H1 (cell line): ENCODE data around the gene LCOR. TPM values are rescaled to one million over a fixed set of nuclear protein-coding genes. Genes with fewer than 3 reads are reported as not detected.
A peak's percentile ranks its signal among the peaks of the same experiment; 100 is the strongest.

Experiments used
- CTCF ChIA-PET: fragments of 300-600 bp; sonication (Branson Sonifier 250); formaldehyde crosslinking; loops from one replicate; lab custom pipeline; 2021; ENCODE audit not compliant: partially characterized antibody; lab: Charles Lee
- POLR2A ChIA-PET: fragments of 300-600 bp; sonication (Branson Sonifier 250); formaldehyde crosslinking; loops from one replicate; lab custom pipeline; 2021; ENCODE audit warnings: inconsistent platforms; ENCODE audit not compliant: partially characterized antibody; lab: Charles Lee
- DNase-seq, 2 experiments: peaks; one replicate each; pipeline versions ENCODE4 v3.0.0 to v3.0.0-alpha.2; 2010 to 2022; ENCODE audit warnings: low spot score in 2 of 2, low read depth in 1 of 2, mixed read lengths in 1 of 2
- FAIRE-seq: peaks from 2 replicates; lab custom pipeline; 2011; peaks lifted over from hg19 to GRCh38; lab: Jason Lieb, UNC
- H2AFZ ChIP-seq: 2 replicates; pipeline ENCODE4 v1.8.1; 2012; ENCODE audit warnings: low read length, inconsistent platforms
- H2AK5ac ChIP-seq: 2 replicates; pipeline ENCODE4 v1.6.1; 2013; ENCODE audit warnings: low read depth, low read length
- H2BK120ac ChIP-seq: replicated peaks from 2 replicates; pipeline ENCODE3; 2013; ENCODE audit warnings: low read depth, low read length, inconsistent platforms
- H2BK12ac ChIP-seq: 2 replicates; pipeline ENCODE4 v1.6.1; 2013; ENCODE audit warnings: low read depth, low read length
- H2BK15ac ChIP-seq: 2 replicates; pipeline ENCODE4 v1.6.1; 2013; ENCODE audit warnings: low read length
- H2BK20ac ChIP-seq: 2 replicates; pipeline ENCODE4 v1.6.1; 2013; ENCODE audit warnings: low read length
- H2BK5ac ChIP-seq: 2 replicates; pipeline ENCODE4 v1.6.1; 2013; ENCODE audit warnings: low read depth, low read length
- H3K14ac ChIP-seq: 2 replicates; pipeline ENCODE4 v1.6.1; 2013; ENCODE audit warnings: inconsistent platforms; ENCODE audit not compliant: insufficient read length
- H3K18ac ChIP-seq: 2 replicates; pipeline ENCODE4 v1.6.1; 2013; ENCODE audit warnings: low read length; ENCODE audit errors: extremely low read depth
- H3K23ac ChIP-seq: 2 replicates; pipeline ENCODE4 v1.6.1; 2013; ENCODE audit warnings: inconsistent platforms; ENCODE audit not compliant: insufficient read length
- H3K23me2 ChIP-seq: 2 replicates; pipeline ENCODE4 v1.6.1; 2013; ENCODE audit warnings: low read depth, low read length
- H3K27ac ChIP-seq: 2 replicates; pipeline ENCODE4 v1.6.1; 2011; ENCODE audit warnings: low read depth, low read length, inconsistent platforms
- H3K27me3 ChIP-seq, 4 experiments: replicated peaks in 1 of 4; 1 replicate in 1 of 4; 2 replicates in 3 of 4; pipeline versions ENCODE4 v1.6.1 to v1.8.1; 2011 to 2013; ENCODE audit warnings: low read length in 3 of 4, mild to moderate bottlenecking in 3 of 4, inconsistent platforms in 2 of 4, mixed read lengths in 2 of 4, moderate library complexity in 1 of 4; ENCODE audit not compliant: control insufficient read depth in 3 of 4, insufficient read depth in 3 of 4; ENCODE audit errors: extremely low read depth in 1 of 4
- H3K36me3 ChIP-seq, 4 experiments: 2 replicates each; pipeline versions ENCODE4 v1.6.1 to v1.8.1; 2011 to 2013; ENCODE audit warnings: mild to moderate bottlenecking in 4 of 4, low read length in 3 of 4, moderate library complexity in 2 of 4, control low read depth in 1 of 4, inconsistent platforms in 1 of 4; ENCODE audit not compliant: insufficient read depth in 4 of 4, control insufficient read depth in 2 of 4
- H3K4ac ChIP-seq: replicated peaks from 2 replicates; pipeline ENCODE3; 2013; ENCODE audit warnings: low read length, low read depth, mixed read lengths, inconsistent platforms; ENCODE audit not compliant: insufficient read length
- H3K4me1 ChIP-seq, 4 experiments: replicated peaks in 1 of 4; 1 replicate in 1 of 4; 2 replicates in 3 of 4; pipeline versions ENCODE4 v1.6.1 to v1.8.1; 2011 to 2013; ENCODE audit warnings: low read length in 3 of 4, inconsistent platforms in 2 of 4, mixed read lengths in 1 of 4; ENCODE audit not compliant: insufficient read depth in 4 of 4, control insufficient read depth in 3 of 4
- H3K4me2 ChIP-seq, 2 experiments: 2 replicates each; pipeline versions ENCODE4 v1.6.1 to v1.8.1; 2011 to 2013; ENCODE audit warnings: low read depth in 2 of 2, low read length in 2 of 2, control low read depth in 1 of 2, inconsistent platforms in 1 of 2, mild to moderate bottlenecking in 1 of 2; ENCODE audit not compliant: insufficient read depth in 1 of 2
- H3K4me3 ChIP-seq, 4 experiments: fragments of 200-600, 300-600 bp in 1 of 4; sonication (generic), shearing (Covaris generic), sonication (Bioruptor Twin) in 1 of 4; 2 replicates each; pipeline versions ENCODE4 v1.5.1 to v1.8.1; 2011 to 2016; ENCODE audit warnings: low read length in 4 of 4, low read depth in 3 of 4, control low read depth in 2 of 4, inconsistent platforms in 2 of 4, mild to moderate bottlenecking in 2 of 4, mixed read lengths in 1 of 4, moderate library complexity in 1 of 4; ENCODE audit not compliant: insufficient read depth in 2 of 4; ENCODE audit errors: extremely low read depth in 1 of 4
- H3K56ac ChIP-seq: replicated peaks from 2 replicates; pipeline ENCODE3; 2013; ENCODE audit warnings: low read depth, mild to moderate bottlenecking, mixed read lengths, low read length, inconsistent platforms; ENCODE audit not compliant: insufficient read length
- H3K79me1 ChIP-seq: 2 replicates; pipeline ENCODE4 v1.6.1; 2013; ENCODE audit warnings: low read depth, low read length, control low read depth
- H3K79me2 ChIP-seq, 2 experiments: 2 replicates each; pipeline versions ENCODE4 v1.6.1 to v1.8.1; 2012 to 2013; ENCODE audit warnings: low read length in 2 of 2, mild to moderate bottlenecking in 2 of 2, inconsistent platforms in 1 of 2; ENCODE audit not compliant: insufficient read depth in 2 of 2, control insufficient read depth in 1 of 2
- H3K9ac ChIP-seq, 4 experiments: replicated peaks in 1 of 4; 1 replicate in 1 of 4; 2 replicates in 3 of 4; pipeline versions ENCODE4 v1.6.1 to v1.8.1; 2011 to 2013; ENCODE audit warnings: low read depth in 3 of 4, low read length in 3 of 4, control low read depth in 2 of 4, mild to moderate bottlenecking in 2 of 4, moderate library complexity in 2 of 4, inconsistent platforms in 1 of 4; ENCODE audit errors: extremely low read depth in 1 of 4
- H3K9me3 ChIP-seq, 2 experiments: 2 replicates each; pipeline versions ENCODE4 v1.6.1 to v1.8.1; 2012 to 2013; ENCODE audit warnings: mild to moderate bottlenecking in 2 of 2, moderate library complexity in 2 of 2, control low read depth in 1 of 2, inconsistent platforms in 1 of 2, low read depth in 1 of 2, low read length in 1 of 2, mixed read lengths in 1 of 2; ENCODE audit not compliant: insufficient read depth in 2 of 2
- H4K20me1 ChIP-seq, 2 experiments: replicated peaks in 1 of 2; 2 replicates each; pipeline versions ENCODE3 to v1.8.1; 2011 to 2013; ENCODE audit warnings: inconsistent platforms in 2 of 2, low read length in 2 of 2, mild to moderate bottlenecking in 1 of 2; ENCODE audit not compliant: insufficient read depth in 2 of 2, control insufficient read depth in 1 of 2
- H4K5ac ChIP-seq: 2 replicates; pipeline ENCODE4 v1.6.1; 2013; ENCODE audit warnings: low read length, low read depth, mixed read lengths, inconsistent platforms; ENCODE audit not compliant: insufficient read length
- H4K8ac ChIP-seq: 2 replicates; pipeline ENCODE4 v1.8.0; 2013; ENCODE audit warnings: mild to moderate bottlenecking, moderate library complexity, low read length, inconsistent platforms; ENCODE audit not compliant: insufficient read depth; ENCODE audit errors: extremely low read depth
- H4K91ac ChIP-seq: replicated peaks from 2 replicates; pipeline ENCODE3; 2013; ENCODE audit warnings: low read length, mixed read lengths, inconsistent platforms; ENCODE audit not compliant: insufficient read length
- BCL11A ChIP-seq, 2 experiments: IDR thresholded peaks; one replicate each; pipeline ENCODE4 v1.6.1; 2011; ENCODE audit warnings: low read depth in 2 of 2, low read length in 2 of 2, mild to moderate bottlenecking in 2 of 2
- CTBP2 ChIP-seq: IDR thresholded peaks from 2 replicates; pipeline ENCODE4 v1.7.0; 2011; ENCODE audit warnings: borderline replicate concordance, mild to moderate bottlenecking, moderate library complexity, mixed read lengths, low read length; ENCODE audit not compliant: insufficient read depth, insufficient read length
- CTCF ChIP-seq, 3 experiments: IDR thresholded peaks; 1 replicate in 2 of 3; 2 replicates in 1 of 3; pipeline versions ENCODE4 v1.5.1 to v1.6.1; 2011; ENCODE audit warnings: low read length in 3 of 3, mild to moderate bottlenecking in 3 of 3, inconsistent platforms in 2 of 3, low read depth in 1 of 3, moderate library complexity in 1 of 3; ENCODE audit not compliant: insufficient read depth in 1 of 3; ENCODE audit errors: control extremely low read depth in 1 of 3
- EGR1 ChIP-seq: IDR thresholded peaks from 2 replicates; pipeline ENCODE4 v1.6.1; 2011; ENCODE audit warnings: low read depth, low read length, borderline replicate concordance
- NANOG ChIP-seq: IDR thresholded peaks from 2 replicates; pipeline ENCODE4 v1.6.1; 2011; ENCODE audit warnings: low read length, low read depth, mild to moderate bottlenecking, inconsistent platforms; ENCODE audit not compliant: insufficient read depth, poor library complexity, severe bottlenecking
- POLR2AphosphoS5 ChIP-seq: IDR thresholded peaks from 2 replicates; pipeline ENCODE4 v1.6.1; 2011; ENCODE audit warnings: low read depth, low read length
- RAD21 ChIP-seq, 2 experiments: IDR thresholded peaks in 1 of 2; conservative IDR thresholded peaks in 1 of 2; 2 replicates each; pipeline ENCODE4 v1.6.1; 2011; ENCODE audit warnings: low read depth in 2 of 2, low read length in 2 of 2, improper control_type of control experiment in 1 of 2, inconsistent platforms in 1 of 2, mild to moderate bottlenecking in 1 of 2, moderate library complexity in 1 of 2
- WGBS, 2 experiments: shearing (Covaris generic) in 1 of 2; methylation state at CpG; one replicate each; pipeline versions ENCODE4 v1.1.6 to v1.1.7; 2013 to 2015; ENCODE audit warnings: low lambda C conversion rate in 2 of 2, mixed read lengths in 2 of 2, inconsistent platforms in 1 of 2, low coverage in 1 of 2, missing lambda C conversion rate in 1 of 2; ENCODE audit not compliant: insufficient replicate concordance in 2 of 2, insufficient coverage in 1 of 2, insufficient read length in 1 of 2; ENCODE audit errors: extremely low coverage in 1 of 2, missing lambda C conversion rate in 1 of 2; 5-methylcytosine and 5-hydroxymethylcytosine counted together
- polyA plus RNA-seq, 7 experiments: library from polyadenylated mRNA; depleted of rRNA in 3 of 7; stranded (reverse) in 5 of 7; unstranded in 2 of 7; fragments of >200 nt in 5 of 7; fragments of 200-250 nt in 2 of 7; gene quantifications; 1 replicate in 5 of 7; 2 replicates in 1 of 7; 4 replicates in 1 of 7; pipeline versions ENCODE4 v1.2.1 to v1.2.3, GENCODE V29; 2011 to 2013; ENCODE audit warnings: missing spikeins in 2 of 7, mixed read lengths in 2 of 7
- total RNA-seq: library from RNA; stranded (reverse); fragmentation: NEBNext Ultra II Directional; extraction: Animal tissue kit (Norgen Biotek cat#: 25700); gene quantifications from 2 replicates; pipeline ENCODE4 v1.2.1, GENCODE V29; 2021

The LCOR gene
- total and polyA plus RNA-seq, 2 of the 8 experiments (the other 6 are each of a cell fraction or from before 2014, with no cell fraction given): 4.7 to 25.5 TPM

GRCh38 chr10:96789571-96790108 is 42.5 kb upstream of the LCOR start:
- Histone ChIP-seq H3K4ac (no peak overlapping the region), H2AK5ac (no peak overlapping the region), H4K91ac (no peak overlapping the region), H3K9me3 (0 out of 4 replicates have a peak, but pooled peaks cover under 1 to 4% of the 10 kb centered on the region in 2 experiments), H4K8ac (no peak overlapping the region), H3K4me1 (no peaks in the 10 kb centered on the region), H3K27me3 (no peaks in the 10 kb centered on the region), H2AFZ (no peak overlapping the region), H2BK20ac (no peak overlapping the region), H2BK120ac (no peak overlapping the region), H2BK12ac (no peak overlapping the region), H4K5ac (no peak overlapping the region), H3K18ac (no peak overlapping the region), H3K9ac (no peak overlapping the region), H4K20me1 (no peaks in the 10 kb centered on the region), H3K4me2 (no peak overlapping the region), H3K4me3 (no peak overlapping the region), H3K79me2 (no peaks in the 10 kb centered on the region), H3K23me2 (no peaks in the 10 kb centered on the region), H3K14ac (no peak overlapping the region), H2BK15ac (no peak overlapping the region), H3K56ac (no peak overlapping the region), H3K23ac (no peak overlapping the region), H2BK5ac (no peak overlapping the region), H3K36me3 (no peaks in the 10 kb centered on the region), H3K27ac (no peak overlapping the region), H3K79me1 (no peaks in the 10 kb centered on the region)
- TF ChIP-seq RAD21 (IDR thresholded peaks at IDR 0.05 in 1 of 2, conservative IDR thresholded peaks at IDR 0.05 in 1 of 2; ENCODE audit: low read depth in 2 of 2, low read length in 2 of 2) (peak; percentile 62), CTBP2 (no peak), CTCF (IDR thresholded peaks at IDR 0.05; ENCODE audit: control extremely low read depth in 1 of 3, insufficient read depth in 1 of 3, low read depth in 1 of 3, low read length in 3 of 3) (peak; percentile 49 to 85 (median 72); a peak in 3 of 4 replicates), POLR2AphosphoS5 (no peak), EGR1 (peak; percentile 28; the same call in 1 of the 2 replicates), BCL11A (IDR thresholded peaks at IDR 0.05; ENCODE audit: low read depth in 2 of 2, low read length in 2 of 2) (no peak), NANOG (no peak)
- CTCF ChIA-PET: interaction anchor here (0.6 to 2.0 kb wide), 25 partner anchors 9 to 236 kb away, joined by 3 to 11 read pairs (median 4); no protein-coding TSS in a partner anchor
- FAIRE-seq: peak; percentile 86
- peak in 1 of 2 experiments; percentile 78 for DNase-seq
- 53% methylated on average over 4 of the region's 4 CpGs; no CpG with 5 or more reads in 1 of the 2 experiments for WGBS, 2 experiments
- POLR2A ChIA-PET: interaction anchor here (1.1 kb wide), 1 partner anchor 43 kb away, joined by 3 read pairs; no protein-coding TSS in a partner anchor
